ENCODE results near the gene PHF23. TPM values are rescaled to one million over a fixed set of nuclear protein-coding genes. Genes with fewer than 3 reads are reported as not detected.
"Not testable (repeated sequence)": the region's sequence is repeated elsewhere in the genome, so short reads cannot be mapped to it uniquely, and the experiment has no call there.

The PHF23 gene
- polyA plus RNA-seq, 4 donors, result 57.4 to 66.4 (median 60.9) TPM

GRCh38 chr17:7259555-7259889 is 20.3 kb upstream of the PHF23 start:
- DNase-seq (ENCODE audit: low read depth in 4 of 4, low spot score in 3 of 4), result no peak

- DNase-seq (ENCODE audit: low read depth in 4 of 4, low spot score in 3 of 4), result no peak
These were observed 19.7 kb upstream of the PHF23 start for GRCh38 chr17:7258731-7259554.

GRCh38 chr17:7256766-7257456 is 17.7 kb upstream of the PHF23 start:
- no peak for DNase-seq (ENCODE audit: low read depth in 4 of 4, low spot score in 3 of 4)

GRCh38 chr17:7254511-7254910 is 15.3 kb upstream of the PHF23 start:
- DNase-seq (ENCODE audit: low read depth in 4 of 4, low spot score in 3 of 4), result no peak

- DNase-seq (ENCODE audit: low read depth in 4 of 4, low spot score in 3 of 4), result no peak
These were observed 13.8 kb upstream of the PHF23 start for GRCh38 chr17:7253082-7253481.

GRCh38 chr17:7252176-7253043 is 13.2 kb upstream of the PHF23 start, which contains the start of gene ELP5:
TSS of gene ELP5 (plus strand) at chr17:7252215. CDS start at chr17:7252551, 336 bp downstream.
- peak in 3 of 4 donors; percentile 87 to 90 (median 88) for DNase-seq (ENCODE audit: low read depth in 4 of 4, low spot score in 3 of 4)

- DNase-seq (ENCODE audit: low read depth in 4 of 4, low spot score in 3 of 4), result peak; percentile 98 to 100 (median 100)
These were observed 12.5 kb upstream of the PHF23 start, which contains the start of gene CTDNEP1 for GRCh38 chr17:7251661-7252175. TSS of gene CTDNEP1 (minus strand) at chr17:7251734. CDS start at chr17:7251296, 438 bp downstream.

- no peak for DNase-seq (ENCODE audit: low read depth in 4 of 4, low spot score in 3 of 4)
These were observed 11.7 kb upstream of the PHF23 start for GRCh38 chr17:7250695-7251627.

- no peak for DNase-seq (ENCODE audit: low read depth in 4 of 4, low spot score in 3 of 4)
These were observed 10.6 kb upstream of the PHF23 start for GRCh38 chr17:7249830-7250229.

- DNase-seq (ENCODE audit: low read depth in 4 of 4, low spot score in 3 of 4), result no peak
These were observed 10.0 kb upstream of the PHF23 start for GRCh38 chr17:7249214-7249613.

GRCh38 chr17:7248796-7249195 is 9.5 kb upstream of the PHF23 start:
- no peak for DNase-seq (ENCODE audit: low read depth in 4 of 4, low spot score in 3 of 4)

GRCh38 chr17:7246779-7247178 is 7.5 kb upstream of the PHF23 start:
- DNase-seq (ENCODE audit: low read depth in 4 of 4, low spot score in 3 of 4), result no peak

GRCh38 chr17:7243838-7244237 is 4.6 kb upstream of the PHF23 start:
- DNase-seq (ENCODE audit: low read depth in 4 of 4, low spot score in 3 of 4), result not testable (repeated sequence)

- no peak for DNase-seq (ENCODE audit: low read depth in 4 of 4, low spot score in 3 of 4)
These were observed 4.1 kb upstream of the PHF23 start for GRCh38 chr17:7243453-7243729.

- DNase-seq (ENCODE audit: low read depth in 4 of 4, low spot score in 3 of 4), result peak; percentile 94 to 97 (median 96)
These were observed 3.6 kb upstream of the PHF23 start for GRCh38 chr17:7242717-7243452.

GRCh38 chr17:7241783-7242716 is 2.8 kb upstream of the PHF23 start, which contains the start of gene GABARAP:
TSS of gene GABARAP (minus strand) at chr17:7242449. CDS start at chr17:7242330, 119 bp downstream.
- peak; percentile 89 to 99 (median 93) for DNase-seq (ENCODE audit: low read depth in 4 of 4, low spot score in 3 of 4)

- DNase-seq (ENCODE audit: low read depth in 4 of 4, low spot score in 3 of 4), result no peak
These were observed 2.0 kb upstream of the PHF23 start for GRCh38 chr17:7241090-7241733.
